ENCODE data around the gene OTUD1. TPM values are rescaled to one million over a fixed set of nuclear protein-coding genes. Genes with fewer than 3 reads are reported as not detected.

Gene OTUD1
- total and polyA plus RNA-seq, 2 of the 4 experiments (the other 2 are of a cell fraction) = 1.3 to 1.4 TPM

GRCh38 chr10:23478570-23478969 lies 39.7 kb downstream of the OTUD1 start:
- no peak for ATAC-seq (ENCODE audit: low read depth)
- in situ Hi-C loops (cut with MboI; ENCODE audit: low sequenced_read_pairs) (no loop called here), dilution Hi-C loops (cut with HindIII; ENCODE audit: low sequenced_read_pairs, unreplicated experiment) (no loop called here), intact Hi-C loops (cut with micrococcal nuclease) (no loop called here)
- no peak for TF ChIP-seq FOS (IDR thresholded peaks at IDR 0.05; ENCODE audit: low read depth, low read length)
- TF ChIP-seq CTCF (conservative IDR thresholded peaks at IDR 0.05; ENCODE audit: low read depth, low read length) = no peak
- TF ChIP-seq, protein P1, sequence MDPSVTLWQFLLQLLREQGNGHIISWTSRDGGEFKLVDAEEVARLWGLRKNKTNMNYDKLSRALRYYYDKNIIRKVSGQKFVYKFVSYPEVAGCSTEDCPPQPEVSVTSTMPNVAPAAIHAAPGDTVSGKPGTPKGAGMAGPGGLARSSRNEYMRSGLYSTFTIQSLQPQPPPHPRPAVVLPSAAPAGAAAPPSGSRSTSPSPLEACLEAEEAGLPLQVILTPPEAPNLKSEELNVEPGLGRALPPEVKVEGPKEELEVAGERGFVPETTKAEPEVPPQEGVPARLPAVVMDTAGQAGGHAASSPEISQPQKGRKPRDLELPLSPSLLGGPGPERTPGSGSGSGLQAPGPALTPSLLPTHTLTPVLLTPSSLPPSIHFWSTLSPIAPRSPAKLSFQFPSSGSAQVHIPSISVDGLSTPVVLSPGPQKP (IDR thresholded peaks at IDR 0.05; ENCODE audit: borderline replicate concordance, low read depth, low read length) = no peak
- no peak for TF ChIP-seq NFE2L2 (IDR thresholded peaks at IDR 0.05; ENCODE audit: low read depth, low read length)
- TF ChIP-seq MXI1 (IDR thresholded peaks at IDR 0.05; ENCODE audit: borderline replicate concordance, low read depth, low read length) = no peak
- TF ChIP-seq MAFK (IDR thresholded peaks at IDR 0.05; ENCODE audit: low read depth, low read length) = no peak
- no peak for TF ChIP-seq RAD21 (IDR thresholded peaks at IDR 0.05; ENCODE audit: low read length)
- TF ChIP-seq USF2 (IDR thresholded peaks at IDR 0.05; ENCODE audit: low read depth, low read length) = no peak
- no peak for TF ChIP-seq CHD1 (IDR thresholded peaks at IDR 0.05; ENCODE audit: low read depth, low read length)
- no peak for TF ChIP-seq BHLHE40 (IDR thresholded peaks at IDR 0.05; ENCODE audit: low read depth, low read length)
- TF ChIP-seq CEBPB (IDR thresholded peaks at IDR 0.05; ENCODE audit: low read depth, low read length) = no peak
- TF ChIP-seq SMC3 (IDR thresholded peaks at IDR 0.05; ENCODE audit: low read depth, low read length) = no peak
- TF ChIP-seq MAZ (IDR thresholded peaks at IDR 0.05; ENCODE audit: borderline replicate concordance, low read depth, low read length) = no peak
- Histone ChIP-seq H4K5ac (ENCODE audit: low read depth, low read length) (no peak overlapping the region), H3K4me3 (ENCODE audit: insufficient read depth, low read depth, low read length) (no peak overlapping the region), H3K18ac (ENCODE audit: low read depth, low read length) (no peak overlapping the region), H3K14ac (replicated peaks; ENCODE audit: low read depth, low read length) (no peak overlapping the region), H2AK5ac (ENCODE audit: low read depth, low read length) (no peak overlapping the region), H3K4ac (ENCODE audit: low read depth, low read length) (no peak overlapping the region), H3K9me3 (ENCODE audit: control insufficient read depth, insufficient read depth, low read length) (no peaks in the 10 kb centered on the region), H2BK5ac (ENCODE audit: low read depth, low read length, poor library complexity, severe bottlenecking) (no peak overlapping the region), H4K20me1 (ENCODE audit: insufficient read depth, low read length) (no peaks in the 10 kb centered on the region), H3K79me1 (ENCODE audit: low read depth in 1 of 2, low read length in 2 of 2) (no peaks in the 10 kb centered on the region), H3K23ac (ENCODE audit: low read depth, low read length) (no peak overlapping the region), H3K4me2 (ENCODE audit: low read depth, low read length) (no peak overlapping the region), H2BK15ac (ENCODE audit: low read depth, low read length) (no peak overlapping the region), H2BK120ac (ENCODE audit: low read depth, low read length) (no peak overlapping the region), H2AK9ac (replicated peaks; ENCODE audit: low read depth, low read length, poor library complexity) (no peak overlapping the region), H3K36me3 (ENCODE audit: control insufficient read depth, insufficient read depth, low read length) (no peaks in the 10 kb centered on the region), H2AFZ (replicated peaks; ENCODE audit: low read length, poor library complexity) (no peak overlapping the region), H3K27ac (ENCODE audit: insufficient read depth, low read length) (no peak overlapping the region), H4K91ac (ENCODE audit: insufficient read depth, low read depth, low read length) (no peak overlapping the region), H3K9ac (ENCODE audit: low read depth, low read length) (no peak overlapping the region), H3K4me1 (ENCODE audit: control insufficient read depth, insufficient read depth, low read length) (no peaks in the 10 kb centered on the region), H2BK20ac (ENCODE audit: low read depth, low read length) (no peak overlapping the region), H4K8ac (ENCODE audit: low read depth in 2 of 2, low read length in 2 of 2) (no peak overlapping the region), H3K9me1 (ENCODE audit: insufficient read depth, low read length) (no peaks in the 10 kb centered on the region), H3K27me3 (ENCODE audit: control insufficient read depth, insufficient read depth, low read length) (peaks cover 1% of the 10 kb centered on the region; the same call in 1 of the 2 replicates), H3K56ac (ENCODE audit: extremely low read depth, insufficient read depth, low read length) (no peak overlapping the region)
- ChIA-PET POLR2A (ENCODE audit: unreplicated experiment) (no interaction called here), CTCF (no interaction called here)
- no TSS peak for BruUV-seq (replicated peaks)
- no CpG with 5 or more reads among the region's 5 CpGs for WGBS, 2 experiments (ENCODE audit: extremely low coverage in 2 of 2, insufficient read length in 1 of 2)
- DNase-seq = no peak

All from IMR-90 (cell line).